ENCODE measurements around the gene MMP17.

Gene MMP17

DNA sequence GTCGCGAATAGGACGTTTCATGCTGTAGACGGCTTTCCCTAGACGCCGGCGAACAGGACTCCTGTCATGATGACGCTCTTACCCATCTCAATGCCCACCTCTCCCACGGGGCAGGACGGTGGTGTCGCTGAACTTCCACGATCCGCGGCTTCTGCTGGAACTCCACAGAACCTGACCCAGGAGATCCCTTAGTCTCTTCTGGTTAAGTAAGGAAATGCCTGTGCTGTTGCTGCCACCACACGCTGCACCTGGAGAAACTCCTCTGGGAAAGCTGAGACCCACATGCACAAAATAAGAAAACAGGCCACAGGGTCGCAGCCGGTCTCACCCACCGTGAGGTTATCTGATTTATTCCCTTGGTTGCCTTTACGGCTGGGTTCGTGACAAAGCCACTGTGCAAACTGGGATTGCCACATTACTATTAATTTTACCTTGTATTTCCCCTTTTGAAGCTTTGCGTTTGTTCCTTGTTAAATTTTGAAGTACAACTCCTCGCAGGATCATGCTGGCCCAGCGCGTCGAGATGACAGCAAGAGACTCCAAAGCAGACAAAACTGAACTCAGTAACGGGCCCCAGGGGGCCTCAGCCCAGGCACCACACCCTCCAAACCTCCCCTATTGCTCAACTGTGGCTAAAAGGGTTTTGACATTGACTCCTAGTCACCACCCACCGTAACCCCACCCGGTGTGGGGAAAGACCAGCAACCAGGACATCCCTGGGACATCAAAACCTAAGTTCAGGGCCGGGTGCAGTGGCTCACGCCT lies 9.2 kb upstream of the MMP17 start:
- H3K4me3 ChIP-seq (replicated peaks; ENCODE audit: low read depth, low read length), result no peak overlapping the region
- no peak for DNase-seq (ENCODE audit: extremely low read depth, low read depth)
- TF ChIP-seq CTCF (IDR thresholded peaks at IDR 0.05; ENCODE audit: low read depth, low read length, missing control alignments), result no peak

- H3K4me3 ChIP-seq (replicated peaks; ENCODE audit: low read depth, low read length), result no peak overlapping the region
- no peak for DNase-seq (ENCODE audit: extremely low read depth, low read depth)
- no peak for TF ChIP-seq CTCF (IDR thresholded peaks at IDR 0.05; ENCODE audit: low read depth, low read length, missing control alignments)
Measured at GRCh38 chr12:131824450-131824849, 3.7 kb upstream of the MMP17 start.

DNA sequence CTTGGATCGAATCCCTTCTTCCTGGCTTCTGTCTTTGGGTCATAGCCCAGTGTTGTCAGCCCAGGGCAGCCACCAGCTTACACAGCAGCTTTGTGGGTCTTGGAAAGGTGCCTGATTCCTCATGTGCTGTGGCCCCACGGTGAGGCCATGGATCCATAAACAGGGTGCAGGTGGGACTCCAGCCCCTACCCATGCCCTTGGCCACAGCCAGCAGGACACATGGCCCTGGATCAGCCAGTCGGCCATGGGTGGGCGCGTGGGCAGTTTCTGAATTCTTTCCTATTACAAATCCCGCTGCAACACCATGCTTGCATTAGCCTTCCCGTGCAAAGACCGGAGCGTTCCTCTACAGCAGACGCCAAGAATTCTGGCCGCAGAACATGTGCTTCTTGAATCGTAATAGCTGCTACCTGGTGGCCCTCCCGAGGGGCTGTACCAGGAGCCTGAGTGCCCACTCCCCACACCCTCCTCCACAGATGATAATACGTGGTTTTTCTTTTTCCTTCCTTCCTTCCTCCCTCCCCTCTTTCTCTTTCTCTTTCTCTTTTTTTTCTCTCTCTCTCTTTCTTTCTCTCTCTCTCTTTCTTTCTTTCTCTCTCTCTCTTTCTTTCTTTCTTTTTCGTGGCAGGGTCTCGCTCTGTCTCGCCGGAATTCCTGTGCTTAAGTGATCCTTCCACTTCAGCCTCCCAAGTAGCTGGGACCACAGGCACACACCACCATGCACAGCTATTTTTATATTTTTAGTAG lies 2.9 kb upstream of the MMP17 start:
- no peak for TF ChIP-seq CTCF (IDR thresholded peaks at IDR 0.05; ENCODE audit: low read depth, low read length, missing control alignments)
- no peak overlapping the region for H3K4me3 ChIP-seq (replicated peaks; ENCODE audit: low read depth, low read length)
- no peak for DNase-seq (ENCODE audit: extremely low read depth, low read depth)

DNA sequence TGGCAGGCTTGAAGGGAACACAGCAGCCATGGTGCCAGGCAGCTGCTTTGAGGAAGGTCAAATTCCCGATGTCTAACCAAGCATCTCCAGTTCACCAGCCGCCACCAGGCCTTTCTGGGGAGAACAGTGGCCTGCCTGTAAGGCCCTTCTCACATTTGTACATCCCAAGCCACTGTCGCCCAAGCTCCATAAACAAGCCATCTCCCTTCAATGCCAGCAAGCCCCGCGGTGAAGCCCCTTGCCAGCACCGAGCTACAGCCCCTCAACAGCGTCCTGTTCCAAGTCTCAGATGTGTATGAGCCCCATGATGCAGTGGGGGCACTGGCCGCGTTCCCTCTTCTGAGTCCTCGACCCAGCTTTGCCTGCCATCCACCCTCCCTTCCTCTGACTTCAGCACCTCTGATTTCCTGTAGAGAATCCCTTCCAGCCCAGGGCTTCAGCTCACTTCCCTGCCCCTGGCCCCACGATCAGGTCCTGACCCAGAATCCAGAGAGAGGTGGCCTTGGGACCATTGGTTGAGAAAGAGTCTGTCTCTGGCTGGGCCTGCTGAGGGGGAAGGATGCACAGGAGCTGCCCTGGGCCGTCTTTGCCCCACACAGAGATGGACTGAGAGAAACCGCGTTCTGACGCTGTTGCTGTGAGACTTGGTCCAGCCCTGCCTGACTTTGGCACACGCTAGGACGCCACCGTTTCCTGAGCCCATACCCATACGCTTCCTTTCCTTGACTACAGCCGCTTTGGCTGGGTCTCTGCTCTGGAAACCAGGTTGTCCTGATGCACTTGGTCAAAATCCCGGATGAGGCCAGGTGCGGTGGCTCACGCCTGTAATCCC lies 1.9 kb upstream of the MMP17 start:
- DNase-seq (ENCODE audit: extremely low read depth, low read depth), result no peak
- H3K4me3 ChIP-seq (replicated peaks; ENCODE audit: low read depth, low read length), result no peak overlapping the region
- no peak for TF ChIP-seq CTCF (IDR thresholded peaks at IDR 0.05; ENCODE audit: low read depth, low read length, missing control alignments)

- no peak for TF ChIP-seq CTCF (IDR thresholded peaks at IDR 0.05; ENCODE audit: low read depth, low read length, missing control alignments)
- H3K4me3 ChIP-seq (replicated peaks; ENCODE audit: low read depth, low read length), result peak overlapping the region; percentile 77
- DNase-seq (ENCODE audit: extremely low read depth, low read depth), result no peak
Measured at GRCh38 chr12:131828671-131829355, 620 bp downstream of the MMP17 start.

DNA sequence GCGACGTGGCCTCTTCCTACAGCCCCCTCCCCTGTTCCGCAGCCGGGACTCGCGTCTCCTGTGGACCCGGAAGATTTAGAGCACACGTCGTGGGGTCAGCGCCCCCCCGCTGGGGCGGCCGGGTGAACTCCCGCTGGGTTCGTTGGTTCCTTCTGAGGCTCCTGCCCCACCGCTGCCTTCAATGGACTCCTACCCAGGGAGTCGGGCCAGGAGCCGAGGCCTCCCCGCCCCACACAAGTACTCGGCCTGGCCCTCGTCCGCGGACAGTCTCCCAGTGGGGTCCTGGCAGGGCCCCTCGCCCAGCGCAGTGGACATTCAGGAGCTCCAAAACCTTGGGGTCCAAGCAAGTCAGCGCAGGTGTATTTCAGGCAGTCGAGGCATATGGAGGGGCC lies 1.2 kb downstream of the MMP17 start:
- H3K4me3 ChIP-seq (replicated peaks; ENCODE audit: low read depth, low read length), result peak overlapping the region; percentile 77
- no peak for DNase-seq (ENCODE audit: extremely low read depth, low read depth)
- TF ChIP-seq CTCF (IDR thresholded peaks at IDR 0.05; ENCODE audit: low read depth, low read length, missing control alignments), result no peak
